IPS DF 4.7 (cell line): Measurements from ENCODE around the gene UQCR11.

Experiments
- DNase-seq: peaks from one replicate; pipeline ENCODE4 v3.0.0-alpha.2; 2013; ENCODE audit warnings: low spot score; ENCODE audit errors: extremely low read depth

The UQCR11 gene

GRCh38 chr19:1569997-1570396, 35.3 kb downstream of the UQCR11 start:
- DNase-seq = no peak

GRCh38 chr19:1568320-1569019, 36.8 kb downstream of the UQCR11 start, which contains the start of gene MEX3D:
Gene MEX3D (minus strand): TSS chr19:1568325. CDS start chr19:1568058, 267 bp downstream.
- DNase-seq = no peak

GRCh38 chr19:1567848-1568227, 37.4 kb downstream of the UQCR11 start:
- no peak for DNase-seq

GRCh38 chr19:1567116-1567847, 38.0 kb downstream of the UQCR11 start:
- DNase-seq = no peak

- DNase-seq = no peak
Observed at GRCh38 chr19:1566392-1567115, 38.7 kb downstream of the UQCR11 start.

GRCh38 chr19:1563251-1563650, 42.0 kb downstream of the UQCR11 start:
- DNase-seq = no peak

- DNase-seq = no peak
Observed at GRCh38 chr19:1561236-1561842, 43.9 kb downstream of the UQCR11 start.

- no peak for DNase-seq
Observed at GRCh38 chr19:1560286-1560882, 44.9 kb downstream of the UQCR11 start.

GRCh38 chr19:1558552-1558951, 46.7 kb downstream of the UQCR11 start:
- DNase-seq = no peak

GRCh38 chr19:1556390-1557070, 48.7 kb downstream of the UQCR11 start:
- no peak for DNase-seq

GRCh38 chr19:1555487-1556389, 49.5 kb downstream of the UQCR11 start:
- no peak for DNase-seq

GRCh38 chr19:1554968-1555367, 50.3 kb downstream of the UQCR11 start:
- no peak for DNase-seq

- DNase-seq = no peak
Observed at GRCh38 chr19:1553415-1553814, 51.8 kb downstream of the UQCR11 start.

- no peak for DNase-seq
Observed at GRCh38 chr19:1551068-1552040, 53.9 kb downstream of the UQCR11 start.

GRCh38 chr19:1549332-1549945, 55.8 kb downstream of the UQCR11 start:
- DNase-seq = no peak
